Measurements from ENCODE around the gene SHISAL2B. TPM values are rescaled to one million over a fixed set of nuclear protein-coding genes. Genes with fewer than 3 reads are reported as not detected.

Gene SHISAL2B
- under 1 TPM in 1 of 4 donors, not detected in 3; 0.18 TPM for polyA plus RNA-seq
- long read RNA-seq, donor 1: 0 reads
- long read RNA-seq, donor 2: 0 reads
- long read RNA-seq, donor 3, partial matches to known transcripts: 122 of 122 reads
- long read RNA-seq, donor 3, other reads (novel, unspliced or antisense): 0 of 122 reads
- long read RNA-seq, donor 4: 0 reads
- long read RNA-seq, donor 5: 0 reads
- long read RNA-seq, donor 6: 0 reads
- long read RNA-seq, donor 7: 0 reads
- long read RNA-seq, donor 8: 0 reads
- long read RNA-seq, donor 9: 0 reads
- long read RNA-seq, donor 10: 0 reads

DNA sequence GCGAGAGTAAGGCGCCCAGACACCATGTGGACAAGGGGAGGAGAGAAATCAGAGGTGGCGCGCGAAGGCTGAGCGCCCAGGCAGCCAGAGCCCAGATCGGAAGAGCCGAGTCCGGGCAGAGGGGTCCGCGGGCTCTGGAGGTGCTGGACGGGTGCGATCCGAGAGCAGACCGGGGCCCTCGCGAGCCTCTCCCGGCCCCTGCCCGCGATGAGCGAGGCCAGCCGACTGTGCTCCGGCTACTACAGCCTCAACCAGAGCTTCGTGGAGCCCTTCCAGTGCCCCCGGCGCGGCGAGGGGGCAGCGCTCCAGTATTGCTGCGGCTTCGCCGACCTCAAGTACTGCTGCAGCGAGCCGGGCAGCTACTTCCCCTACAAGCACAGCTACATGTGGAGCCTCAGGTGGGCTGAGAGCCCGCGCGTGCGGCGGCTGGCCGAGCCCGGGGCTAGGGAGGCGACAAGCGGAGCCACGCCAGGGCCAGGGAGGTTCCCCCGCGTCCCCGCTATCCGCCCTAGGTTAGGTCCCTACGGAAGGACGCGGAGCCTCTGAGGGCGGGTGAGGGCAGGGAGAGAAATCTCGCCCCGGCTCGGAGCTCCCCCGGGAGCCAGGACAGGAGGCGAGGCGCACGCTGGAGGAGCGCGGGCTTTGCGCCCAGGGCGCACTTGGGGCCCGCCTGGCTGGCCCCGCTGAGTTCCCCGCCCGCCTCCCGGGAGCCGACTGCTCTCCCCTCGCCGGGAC, at the start of gene SHISAL2B:
Gene SHISAL2B (plus strand): TSS at position 87 of the 735 bp plus-strand sequence. CDS start 121 bp downstream, at position 208.
- FAIRE-seq (no peak), DNase-seq (peak in 1 of 2 donors; percentile 26)
- Histone ChIP-seq H3K9me3 (ENCODE audit: control insufficient read depth in 2 of 2, insufficient read depth in 1 of 2, low read depth in 1 of 2, low read length in 1 of 2) (no peaks in the 10 kb centered on the region), H3K27ac (ENCODE audit: low read depth in 1 of 3, low read length in 2 of 3) (no peak within 1 kb of the TSS), H3K4me3 (ENCODE audit: low read depth in 1 of 3, low read length in 3 of 3) (peak within 1 kb of the TSS in 1 of 3 donors; percentile 7), H3K36me3 (ENCODE audit: control insufficient read depth in 3 of 3, insufficient read depth in 2 of 3, low read depth in 1 of 3, low read length in 3 of 3) (no peaks in the 10 kb centered on the region), H3K27me3 (ENCODE audit: control insufficient read depth in 3 of 3, insufficient read depth in 3 of 3, low read length in 3 of 3) (peaks cover 9 to 38% (median 15%) of the 10 kb centered on the region in 3 donors), H3K4me1 (ENCODE audit: control insufficient read depth in 3 of 3, insufficient read depth in 2 of 3, low read depth in 1 of 3, low read length in 2 of 3) (no peaks in the 10 kb centered on the region)
- WGBS, 3 donors: 2 to 5% (median 4%) methylated on average over 57 to 71 of the region's 71 CpGs

DNA sequence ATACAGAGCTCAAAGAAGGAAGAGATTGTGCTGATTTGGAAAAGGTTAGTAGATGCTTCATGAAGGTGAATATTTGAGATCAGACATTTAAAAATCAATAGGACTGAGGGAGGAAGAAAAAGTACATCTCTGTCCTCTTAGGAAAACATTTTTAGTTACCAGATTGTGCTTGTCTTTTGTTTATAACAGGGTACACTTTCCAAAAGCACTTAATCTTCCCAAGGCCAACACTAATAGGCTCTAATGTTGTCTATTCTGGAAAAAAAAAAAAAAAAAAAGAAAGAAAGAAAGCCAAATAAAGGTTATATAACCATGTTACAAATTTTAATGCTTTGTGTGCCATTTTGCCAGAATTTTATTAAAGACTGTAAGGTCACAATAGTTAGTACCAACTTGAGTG, 45.5 kb upstream of the SHISAL2B start:
- DNase-seq (no peak), FAIRE-seq (no peak)
- H3K36me3 ChIP-seq (ENCODE audit: control insufficient read depth in 3 of 3, insufficient read depth in 2 of 3, low read depth in 1 of 3, low read length in 3 of 3): no peaks in the 10 kb centered on the region
- no peak overlapping the region for H3K4me3 ChIP-seq (ENCODE audit: low read depth in 1 of 3, low read length in 3 of 3)
- no peaks in the 10 kb centered on the region for H3K9me3 ChIP-seq (ENCODE audit: control insufficient read depth in 2 of 2, insufficient read depth in 1 of 2, low read depth in 1 of 2, low read length in 1 of 2)
- no peaks in the 10 kb centered on the region for H3K27me3 ChIP-seq (ENCODE audit: control insufficient read depth in 3 of 3, insufficient read depth in 3 of 3, low read length in 3 of 3)
- no peak overlapping the region for H3K27ac ChIP-seq (ENCODE audit: low read depth in 1 of 3, low read length in 2 of 3)
- no peaks in the 10 kb centered on the region for H3K4me1 ChIP-seq (ENCODE audit: control insufficient read depth in 3 of 3, insufficient read depth in 2 of 3, low read depth in 1 of 3, low read length in 2 of 3)

DNA sequence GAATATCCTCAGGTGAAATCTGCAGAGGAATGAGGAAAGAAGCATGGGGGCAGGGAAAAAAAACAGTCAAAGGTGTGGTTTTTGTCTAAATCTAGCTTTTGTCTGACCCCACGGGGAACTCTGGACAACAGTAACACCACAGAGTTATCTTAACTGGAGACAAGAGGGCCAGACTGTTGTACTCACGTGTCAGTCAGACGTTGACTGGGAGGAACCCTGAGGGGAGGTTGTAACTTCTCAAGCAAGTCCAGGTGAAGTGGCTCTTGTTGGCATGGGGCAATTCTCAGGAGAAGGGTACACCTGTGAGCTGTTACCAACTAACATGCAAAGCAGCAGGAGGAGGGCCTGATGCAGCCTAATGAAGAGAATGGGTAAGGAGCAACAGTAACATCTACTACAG, 44.1 kb upstream of the SHISAL2B start:
- FAIRE-seq (no peak), DNase-seq (no peak)

DNA sequence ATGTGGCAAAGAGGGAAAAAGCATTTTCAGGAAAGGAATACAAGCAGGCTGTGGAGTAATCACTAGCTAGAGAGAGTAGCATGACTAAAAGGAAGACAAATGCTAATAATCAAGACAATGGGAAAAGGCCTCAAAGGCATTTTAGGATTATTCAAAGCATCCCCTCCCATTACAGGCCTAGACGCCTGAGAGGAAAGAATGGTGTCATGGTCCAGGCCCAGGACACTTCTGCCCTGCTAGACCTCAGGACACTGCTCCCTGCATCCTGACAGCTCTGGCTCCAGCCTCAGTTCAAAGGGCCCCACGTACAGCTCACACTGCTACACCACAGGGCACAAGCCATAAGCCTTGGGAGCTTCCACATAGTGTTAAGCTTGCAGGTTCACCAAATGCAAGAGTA, 40.8 kb upstream of the SHISAL2B start:
- FAIRE-seq: no peak
- 60 to 73% (median 67%) methylated on average over 2 of the region's 2 CpGs for WGBS, 3 donors
- Histone ChIP-seq H3K4me3 (ENCODE audit: low read depth in 1 of 3, low read length in 3 of 3) (no peak overlapping the region), H3K4me1 (ENCODE audit: control insufficient read depth in 3 of 3, insufficient read depth in 2 of 3, low read depth in 1 of 3, low read length in 2 of 3) (peaks cover 0 to 13% (median 0%) of the 10 kb centered on the region in 3 donors), H3K36me3 (ENCODE audit: control insufficient read depth in 3 of 3, insufficient read depth in 2 of 3, low read depth in 1 of 3, low read length in 3 of 3) (no peaks in the 10 kb centered on the region), H3K9me3 (ENCODE audit: control insufficient read depth in 2 of 2, insufficient read depth in 1 of 2, low read depth in 1 of 2, low read length in 1 of 2) (no peaks in the 10 kb centered on the region), H3K27me3 (ENCODE audit: control insufficient read depth in 3 of 3, insufficient read depth in 3 of 3, low read length in 3 of 3) (no peaks in the 10 kb centered on the region), H3K27ac (ENCODE audit: low read depth in 1 of 3, low read length in 2 of 3) (no peak overlapping the region)
- no peak for DNase-seq

More for the DNA sequence above, 44.1 kb upstream of the SHISAL2B start:
- WGBS, 3 donors: 49 to 75% (median 52%) methylated on average over 3 of the region's 3 CpGs
- Histone ChIP-seq H3K27me3 (ENCODE audit: control insufficient read depth in 3 of 3, insufficient read depth in 3 of 3, low read length in 3 of 3) (no peaks in the 10 kb centered on the region), H3K9me3 (ENCODE audit: control insufficient read depth in 2 of 2, insufficient read depth in 1 of 2, low read depth in 1 of 2, low read length in 1 of 2) (no peaks in the 10 kb centered on the region), H3K4me3 (ENCODE audit: low read depth in 1 of 3, low read length in 3 of 3) (no peak overlapping the region), H3K4me1 (ENCODE audit: control insufficient read depth in 3 of 3, insufficient read depth in 2 of 3, low read depth in 1 of 3, low read length in 2 of 3) (no peaks in the 10 kb centered on the region), H3K27ac (ENCODE audit: low read depth in 1 of 3, low read length in 2 of 3) (no peak overlapping the region), H3K36me3 (ENCODE audit: control insufficient read depth in 3 of 3, insufficient read depth in 2 of 3, low read depth in 1 of 3, low read length in 3 of 3) (no peaks in the 10 kb centered on the region)

DNA sequence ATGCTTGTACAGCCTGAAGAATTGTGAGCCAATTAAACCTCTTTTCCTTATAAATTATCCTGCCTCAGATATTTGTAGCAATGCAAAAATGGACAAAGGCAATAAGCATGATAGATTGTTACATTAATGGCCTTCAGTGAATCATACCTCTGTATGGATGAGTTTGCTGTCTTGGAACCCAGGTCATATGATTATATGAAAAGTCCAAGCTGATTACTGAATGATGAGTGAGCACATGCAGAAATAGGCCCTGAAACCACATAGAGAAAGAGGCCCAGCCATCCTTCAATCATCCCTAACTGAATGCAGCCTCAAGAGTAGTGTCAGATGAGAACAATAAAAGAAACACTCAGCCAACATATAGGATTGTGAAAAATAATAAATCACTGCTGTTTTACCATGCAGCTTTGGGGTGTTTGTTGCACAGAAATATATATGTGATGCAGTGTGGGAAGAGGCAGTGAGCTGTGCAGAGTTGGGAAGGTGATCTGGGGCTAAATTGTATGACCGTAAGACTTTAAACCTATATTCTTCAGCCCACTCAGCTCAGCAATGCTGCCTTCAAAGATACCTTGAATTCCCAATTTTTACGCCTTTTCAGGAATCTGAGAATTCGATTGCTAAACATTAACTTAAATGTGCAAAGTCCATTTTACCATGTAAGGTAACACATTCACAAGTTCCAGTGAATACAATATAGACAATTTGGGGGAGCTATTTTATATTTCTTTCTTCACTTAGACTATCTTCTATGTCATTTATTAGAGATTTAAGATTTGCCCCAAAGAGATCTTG, 36.3 kb upstream of the SHISAL2B start:
- H3K27me3 ChIP-seq (ENCODE audit: control insufficient read depth in 3 of 3, insufficient read depth in 3 of 3, low read length in 3 of 3): no peaks in the 10 kb centered on the region
- FAIRE-seq (no peak), DNase-seq (peak in 1 of 2 donors; percentile 66)
- peaks cover 0 to 18% (median 0%) of the 10 kb centered on the region in 3 donors for H3K4me1 ChIP-seq (ENCODE audit: control insufficient read depth in 3 of 3, insufficient read depth in 2 of 3, low read depth in 1 of 3, low read length in 2 of 3)
- WGBS, 3 donors: 44 to 75% (median 53%) methylated on average over 3 of the region's 3 CpGs
- H3K4me3 ChIP-seq (ENCODE audit: low read depth in 1 of 3, low read length in 3 of 3): no peak overlapping the region
- peak overlapping the region in 1 of 3 donors; percentile 61 for H3K27ac ChIP-seq (ENCODE audit: low read depth in 1 of 3, low read length in 2 of 3)
- H3K9me3 ChIP-seq (ENCODE audit: control insufficient read depth in 2 of 2, insufficient read depth in 1 of 2, low read depth in 1 of 2, low read length in 1 of 2): peaks cover 0 to 9% of the 10 kb centered on the region in 2 donors
- no peaks in the 10 kb centered on the region for H3K36me3 ChIP-seq (ENCODE audit: control insufficient read depth in 3 of 3, insufficient read depth in 2 of 3, low read depth in 1 of 3, low read length in 3 of 3)

DNA sequence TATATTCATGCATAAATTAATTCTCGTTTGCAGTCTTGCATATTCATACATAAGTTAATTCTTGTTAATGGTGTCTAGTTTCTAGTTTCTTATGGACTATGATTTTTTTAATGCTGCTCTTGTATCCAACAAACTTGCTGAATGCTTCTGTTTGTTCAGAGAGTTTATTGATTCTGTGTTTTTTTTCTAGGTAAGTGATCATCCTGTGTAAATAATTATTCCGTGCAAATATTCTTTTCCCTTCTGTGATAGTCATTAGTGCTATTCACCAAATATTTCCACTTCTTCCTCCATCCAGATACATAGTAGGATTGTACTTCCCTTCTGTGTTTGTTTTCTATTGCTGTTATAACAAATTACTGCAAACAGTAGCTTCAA, 35.8 kb upstream of the SHISAL2B start:
- 35 to 54% (median 48%) methylated on average over 2 of the region's 2 CpGs for WGBS, 3 donors
- FAIRE-seq: no peak

DNA sequence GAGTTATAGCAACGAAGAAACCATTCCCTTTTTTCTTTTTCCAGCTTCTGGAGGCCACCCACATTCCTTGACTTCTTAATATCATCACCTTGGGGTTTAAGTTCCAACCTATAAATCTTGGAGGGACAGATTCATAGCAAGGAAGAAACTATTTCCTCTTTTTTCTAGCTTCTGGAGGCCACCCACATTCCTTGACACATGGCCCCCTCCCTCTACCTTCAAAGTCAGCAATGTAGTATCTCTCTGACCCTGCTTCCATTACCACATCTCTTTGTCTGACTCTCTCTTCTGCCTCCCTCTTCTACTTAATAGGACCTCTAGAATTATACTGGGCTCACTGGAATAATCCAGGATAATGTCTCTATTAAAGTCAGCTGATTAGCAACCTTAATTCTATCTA, 34.7 kb upstream of the SHISAL2B start:
- H3K27ac ChIP-seq (ENCODE audit: low read depth in 1 of 3, low read length in 2 of 3): no peak overlapping the region
- H3K27me3 ChIP-seq (ENCODE audit: control insufficient read depth in 3 of 3, insufficient read depth in 3 of 3, low read length in 3 of 3): no peaks in the 10 kb centered on the region
- H3K4me1 ChIP-seq (ENCODE audit: control insufficient read depth in 3 of 3, insufficient read depth in 2 of 3, low read depth in 1 of 3, low read length in 2 of 3): peaks cover 0 to 18% (median 0%) of the 10 kb centered on the region in 3 donors
- DNase-seq: no peak
- peaks cover 0 to 9% of the 10 kb centered on the region in 2 donors for H3K9me3 ChIP-seq (ENCODE audit: control insufficient read depth in 2 of 2, insufficient read depth in 1 of 2, low read depth in 1 of 2, low read length in 1 of 2)
- no peaks in the 10 kb centered on the region for H3K36me3 ChIP-seq (ENCODE audit: control insufficient read depth in 3 of 3, insufficient read depth in 2 of 3, low read depth in 1 of 3, low read length in 3 of 3)
- H3K4me3 ChIP-seq (ENCODE audit: low read depth in 1 of 3, low read length in 3 of 3): no peak overlapping the region
- FAIRE-seq: no peak
- WGBS, 3 donors: 36 to 78% (median 77%) methylated on average over 1 of the region's 1 CpG

More for the DNA sequence above, 35.8 kb upstream of the SHISAL2B start:
- Histone ChIP-seq H3K27ac (ENCODE audit: low read depth in 1 of 3, low read length in 2 of 3) (peak overlapping the region in 1 of 3 donors; percentile 61), H3K9me3 (ENCODE audit: control insufficient read depth in 2 of 2, insufficient read depth in 1 of 2, low read depth in 1 of 2, low read length in 1 of 2) (peaks cover 0 to 9% of the 10 kb centered on the region in 2 donors), H3K4me3 (ENCODE audit: low read depth in 1 of 3, low read length in 3 of 3) (no peak overlapping the region), H3K4me1 (ENCODE audit: control insufficient read depth in 3 of 3, insufficient read depth in 2 of 3, low read depth in 1 of 3, low read length in 2 of 3) (peaks cover 0 to 18% (median 0%) of the 10 kb centered on the region in 3 donors), H3K36me3 (ENCODE audit: control insufficient read depth in 3 of 3, insufficient read depth in 2 of 3, low read depth in 1 of 3, low read length in 3 of 3) (no peaks in the 10 kb centered on the region), H3K27me3 (ENCODE audit: control insufficient read depth in 3 of 3, insufficient read depth in 3 of 3, low read length in 3 of 3) (no peaks in the 10 kb centered on the region)
- DNase-seq: no peak

DNA sequence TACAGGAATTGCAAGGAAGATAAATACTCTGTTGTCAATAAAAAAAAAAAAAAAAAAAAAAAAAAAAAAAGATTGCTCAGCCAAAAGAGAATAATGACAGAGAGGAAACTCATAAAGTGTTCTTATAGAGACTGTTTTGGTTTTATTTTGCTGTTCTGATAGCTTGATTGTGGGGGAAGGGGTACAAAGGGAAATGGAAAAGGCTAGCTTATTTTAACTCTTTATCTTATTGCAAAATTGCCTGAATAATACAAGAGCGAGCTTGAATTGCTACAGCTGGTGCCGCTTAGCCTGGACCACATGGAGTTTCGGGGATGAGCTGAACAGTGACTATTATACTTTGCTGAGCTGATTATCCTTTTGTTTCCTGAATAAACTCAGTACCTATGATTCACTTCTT, 31.0 kb upstream of the SHISAL2B start:
- H3K4me3 ChIP-seq (ENCODE audit: low read depth in 1 of 3, low read length in 3 of 3): no peak overlapping the region
- no peak for FAIRE-seq
- WGBS, 3 donors: 72 to 97% (median 88%) methylated on average over 3 of the region's 3 CpGs

More for the DNA sequence above, 31.0 kb upstream of the SHISAL2B start:
- H3K36me3 ChIP-seq (ENCODE audit: control insufficient read depth in 3 of 3, insufficient read depth in 2 of 3, low read depth in 1 of 3, low read length in 3 of 3): no peaks in the 10 kb centered on the region
- peaks cover 0 to 9% of the 10 kb centered on the region in 2 donors for H3K9me3 ChIP-seq (ENCODE audit: control insufficient read depth in 2 of 2, insufficient read depth in 1 of 2, low read depth in 1 of 2, low read length in 1 of 2)
- no peaks in the 10 kb centered on the region for H3K27me3 ChIP-seq (ENCODE audit: control insufficient read depth in 3 of 3, insufficient read depth in 3 of 3, low read length in 3 of 3)
- H3K4me1 ChIP-seq (ENCODE audit: control insufficient read depth in 3 of 3, insufficient read depth in 2 of 3, low read depth in 1 of 3, low read length in 2 of 3): peaks cover 0 to 6% (median 0%) of the 10 kb centered on the region in 3 donors
- DNase-seq: no peak
- H3K27ac ChIP-seq (ENCODE audit: low read depth in 1 of 3, low read length in 2 of 3): no peak overlapping the region
